Lower lobe of right lung (tissue), 2 donors: ENCODE results near the gene FGD5. TPM values are rescaled to one million over a fixed set of nuclear protein-coding genes. Genes with fewer than 3 reads are reported as not detected.

Experiments
- ATAC-seq, 2 donors: fragments of 200-7000 bp; cut with Tn5 transposase; one replicate each; pipeline ENCODE4 v1.9.1; 2020 to 2022; ENCODE audit warnings: mild to moderate bottlenecking in 2 of 2, moderate library complexity in 2 of 2
- DNase-seq: peaks from one replicate; pipeline ENCODE4 v3.0.0-alpha.2; 2020
- H3K27ac ChIP-seq: fragments of 200-600 bp; one replicate; pipeline ENCODE4 v1.8.0; 2022
- H3K27me3 ChIP-seq: fragments of 200-600 bp; one replicate; pipeline ENCODE4 v1.8.0; 2022; ENCODE audit warnings: low read depth
- H3K36me3 ChIP-seq: fragments of 200-600 bp; one replicate; pipeline ENCODE4 v1.8.0; 2022; ENCODE audit warnings: mild to moderate bottlenecking
- H3K4me1 ChIP-seq: fragments of 200-600 bp; one replicate; pipeline ENCODE4 v1.8.0; 2022
- H3K4me3 ChIP-seq: fragments of 200-600 bp; one replicate; pipeline ENCODE4 v1.8.0; 2022; ENCODE audit warnings: mild to moderate bottlenecking
- H3K9me3 ChIP-seq: fragments of 200-600 bp; one replicate; pipeline ENCODE4 v1.8.0; 2022
- intact Hi-C: fragments of 100-400 bp; cut with DNase I; formaldehyde crosslinking; loops from one replicate; pipeline ENCODE4 v1.11.0; 2022
- total RNA-seq: library from RNA; stranded (reverse); fragmentation: NEBNext Ultra II Directional; extraction: Animal tissue kit (Norgen Biotek cat#: 25700); gene quantifications from one replicate; pipeline ENCODE4 v1.2.1, GENCODE V29; 2021
- TF ChIP-seq, protein P1 (sequence below): fragments of 200-600 bp; IDR thresholded peaks from one replicate; pipeline ENCODE4 v1.8.0; 2022; ENCODE audit warnings: antibody characterized with exemption, mild to moderate bottlenecking
- donor health status: DM: no; HTN: yes; CAD: no; lungs with severe emphysema.

Gene FGD5
- total RNA-seq, 1 donor from 2014 or later = 85.0 TPM

- DNase-seq = no peak
- peaks cover 56% of the 10 kb centered on the region for H3K4me1 ChIP-seq
- H3K4me3 ChIP-seq = no peak overlapping the region
- ATAC-seq = no peak
- TF ChIP-seq, protein P1, sequence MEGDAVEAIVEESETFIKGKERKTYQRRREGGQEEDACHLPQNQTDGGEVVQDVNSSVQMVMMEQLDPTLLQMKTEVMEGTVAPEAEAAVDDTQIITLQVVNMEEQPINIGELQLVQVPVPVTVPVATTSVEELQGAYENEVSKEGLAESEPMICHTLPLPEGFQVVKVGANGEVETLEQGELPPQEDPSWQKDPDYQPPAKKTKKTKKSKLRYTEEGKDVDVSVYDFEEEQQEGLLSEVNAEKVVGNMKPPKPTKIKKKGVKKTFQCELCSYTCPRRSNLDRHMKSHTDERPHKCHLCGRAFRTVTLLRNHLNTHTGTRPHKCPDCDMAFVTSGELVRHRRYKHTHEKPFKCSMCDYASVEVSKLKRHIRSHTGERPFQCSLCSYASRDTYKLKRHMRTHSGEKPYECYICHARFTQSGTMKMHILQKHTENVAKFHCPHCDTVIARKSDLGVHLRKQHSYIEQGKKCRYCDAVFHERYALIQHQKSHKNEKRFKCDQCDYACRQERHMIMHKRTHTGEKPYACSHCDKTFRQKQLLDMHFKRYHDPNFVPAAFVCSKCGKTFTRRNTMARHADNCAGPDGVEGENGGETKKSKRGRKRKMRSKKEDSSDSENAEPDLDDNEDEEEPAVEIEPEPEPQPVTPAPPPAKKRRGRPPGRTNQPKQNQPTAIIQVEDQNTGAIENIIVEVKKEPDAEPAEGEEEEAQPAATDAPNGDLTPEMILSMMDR = no peak
- H3K27ac ChIP-seq = no peak overlapping the region
- H3K36me3 ChIP-seq = no peaks in the 10 kb centered on the region
- intact Hi-C loops = no loop called here
- H3K27me3 ChIP-seq = no peaks in the 10 kb centered on the region
- no peaks in the 10 kb centered on the region for H3K9me3 ChIP-seq
Observed at GRCh38 chr3:14841836-14842235, 23.1 kb downstream of the FGD5 start.

DNA sequence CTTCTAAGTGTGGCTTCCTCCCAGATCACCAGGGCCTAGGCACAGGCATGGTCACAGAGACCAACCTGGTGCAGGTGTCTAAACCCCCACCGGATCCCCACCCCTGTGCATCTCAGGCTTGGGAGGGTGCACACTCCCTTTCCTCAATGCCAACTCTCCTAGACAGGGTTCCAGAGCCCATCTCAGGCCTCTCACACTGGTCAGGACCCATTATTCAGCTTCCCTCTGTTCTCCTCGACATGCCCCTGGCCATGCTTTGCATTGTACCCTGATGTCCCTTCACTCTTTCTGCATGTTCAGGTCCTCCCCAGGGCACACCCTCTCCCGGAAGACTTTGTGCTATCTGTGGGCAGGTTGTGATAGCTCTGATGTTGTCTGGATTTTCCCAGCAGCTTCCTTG lies 23.5 kb downstream of the FGD5 start:
- TF ChIP-seq, protein P1 = no peak
- DNase-seq = no peak
- ATAC-seq = no peak
- intact Hi-C loops = no loop called here
- no peak overlapping the region for H3K27ac ChIP-seq
- H3K9me3 ChIP-seq = no peaks in the 10 kb centered on the region
- H3K4me3 ChIP-seq = no peak overlapping the region
- peaks cover 56% of the 10 kb centered on the region for H3K4me1 ChIP-seq
- no peaks in the 10 kb centered on the region for H3K36me3 ChIP-seq
- no peaks in the 10 kb centered on the region for H3K27me3 ChIP-seq

DNA sequence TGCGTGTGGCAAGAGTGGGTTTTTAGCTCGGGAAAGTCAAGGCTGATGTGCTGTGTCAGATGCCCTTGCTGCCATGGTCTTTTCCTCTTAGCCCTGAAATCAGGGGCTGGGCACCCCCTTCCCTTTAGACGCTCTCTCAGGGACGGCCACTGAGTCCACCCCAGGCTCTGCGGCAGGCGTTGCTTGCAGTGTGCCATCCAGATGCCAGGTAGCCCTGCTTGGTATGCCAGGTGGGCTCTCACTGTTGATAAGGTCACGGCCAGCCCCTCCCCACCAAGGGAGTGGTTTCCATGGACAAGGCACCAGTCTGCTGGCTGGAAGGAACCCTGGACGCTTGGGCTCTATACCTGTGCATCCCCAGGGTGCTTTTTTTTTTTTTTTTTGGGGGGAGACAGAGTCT lies 24.6 kb downstream of the FGD5 start:
- no peaks in the 10 kb centered on the region for H3K36me3 ChIP-seq
- H3K27ac ChIP-seq = no peak overlapping the region
- no peaks in the 10 kb centered on the region for H3K9me3 ChIP-seq
- intact Hi-C loops = no loop called here
- DNase-seq (no peak), ATAC-seq (no peak)
- no peak overlapping the region for H3K4me3 ChIP-seq
- no peaks in the 10 kb centered on the region for H3K27me3 ChIP-seq
- H3K4me1 ChIP-seq = peaks cover 56% of the 10 kb centered on the region
- TF ChIP-seq, protein P1 = no peak

- no peak for ATAC-seq
- TF ChIP-seq, protein P1 = no peak
Observed at GRCh38 chr3:14844386-14845170, 25.8 kb downstream of the FGD5 start.

GRCh38 chr3:14845180-14845579 lies 26.4 kb downstream of the FGD5 start:
- no peak overlapping the region for H3K27ac ChIP-seq
- TF ChIP-seq, protein P1 = no peak
- no peak overlapping the region for H3K4me3 ChIP-seq

More at GRCh38 chr3:14844386-14845170, 25.8 kb downstream of the FGD5 start:
- Histone ChIP-seq H3K27me3 (no peaks in the 10 kb centered on the region), H3K36me3 (no peaks in the 10 kb centered on the region), H3K4me3 (no peak overlapping the region), H3K9me3 (no peaks in the 10 kb centered on the region), H3K27ac (no peak overlapping the region), H3K4me1 (peaks cover 58% of the 10 kb centered on the region)
- intact Hi-C loops = no loop called here
- DNase-seq = no peak

More at GRCh38 chr3:14845180-14845579, 26.4 kb downstream of the FGD5 start:
- DNase-seq (no peak), ATAC-seq (no peak)
- Histone ChIP-seq H3K27me3 (no peaks in the 10 kb centered on the region), H3K4me1 (peaks cover 61% of the 10 kb centered on the region), H3K9me3 (no peaks in the 10 kb centered on the region), H3K36me3 (no peaks in the 10 kb centered on the region)
- intact Hi-C loops = no loop called here
